ENCODE data around the gene RTN4RL1. TPM values are rescaled to one million over a fixed set of nuclear protein-coding genes. Genes with fewer than 3 reads are reported as not detected.
A peak's percentile ranks its signal among the peaks of the same experiment; 100 is the strongest.

Gene RTN4RL1
- total and polyA plus RNA-seq, 2 of the 13 experiments (the other 11 are each of a cell fraction or from before 2014, with no cell fraction given), result 0.01 TPM; not detected in 1

DNA sequence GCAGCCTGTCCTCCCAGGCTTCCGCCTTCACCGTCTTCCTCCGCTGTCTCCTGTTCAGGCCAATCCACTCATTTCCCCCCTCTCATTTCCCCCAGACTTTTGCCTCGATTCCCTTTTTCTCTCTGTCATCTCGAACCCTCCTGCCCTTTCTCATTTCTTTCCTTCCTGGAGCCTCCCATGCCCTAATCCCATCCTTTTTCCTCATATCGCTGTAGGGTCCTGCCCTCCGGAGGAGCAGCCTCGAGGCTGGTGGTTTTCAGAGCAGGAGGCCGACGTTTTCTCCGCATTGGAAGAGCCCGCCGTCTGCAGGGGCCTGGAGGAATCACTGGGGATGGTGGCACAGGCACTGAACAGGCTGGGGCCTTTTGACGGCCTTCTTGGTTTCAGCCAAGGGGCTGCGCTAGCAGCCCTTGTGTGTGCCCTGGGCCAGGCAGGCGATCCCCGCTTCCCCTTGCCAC lies 17.3 kb upstream of the RTN4RL1 start (continued):
- peak; percentile 49; the same call in 1 of the 2 replicates for TF ChIP-seq ZFX (CRISPR knock-in tag; IDR thresholded peaks at IDR 0.05; ENCODE audit: low read depth)
- TF ChIP-seq, protein P1, sequence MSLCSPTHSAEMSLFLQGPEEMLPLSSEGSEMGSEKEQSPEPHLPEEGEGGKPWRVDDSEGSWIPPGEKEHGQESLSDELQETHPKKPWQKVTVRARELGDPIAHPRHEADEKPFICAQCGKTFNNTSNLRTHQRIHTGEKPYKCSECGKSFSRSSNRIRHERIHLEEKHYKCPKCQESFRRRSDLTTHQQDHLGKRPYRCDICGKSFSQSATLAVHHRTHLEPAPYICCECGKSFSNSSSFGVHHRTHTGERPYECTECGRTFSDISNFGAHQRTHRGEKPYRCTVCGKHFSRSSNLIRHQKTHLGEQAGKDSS (CRISPR knock-in tag; IDR thresholded peaks at IDR 0.05; ENCODE audit: borderline replicate concordance, low read depth), result peak; percentile 44; the same call in 1 of the 2 replicates
- TF ChIP-seq, protein P2, sequence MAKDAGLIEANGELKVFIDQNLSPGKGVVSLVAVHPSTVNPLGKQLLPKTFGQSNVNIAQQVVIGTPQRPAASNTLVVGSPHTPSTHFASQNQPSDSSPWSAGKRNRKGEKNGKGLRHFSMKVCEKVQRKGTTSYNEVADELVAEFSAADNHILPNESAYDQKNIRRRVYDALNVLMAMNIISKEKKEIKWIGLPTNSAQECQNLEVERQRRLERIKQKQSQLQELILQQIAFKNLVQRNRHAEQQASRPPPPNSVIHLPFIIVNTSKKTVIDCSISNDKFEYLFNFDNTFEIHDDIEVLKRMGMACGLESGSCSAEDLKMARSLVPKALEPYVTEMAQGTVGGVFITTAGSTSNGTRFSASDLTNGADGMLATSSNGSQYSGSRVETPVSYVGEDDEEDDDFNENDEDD (CRISPR knock-in tag; IDR thresholded peaks at IDR 0.05; ENCODE audit: borderline replicate concordance), result no peak
- no peak for TF ChIP-seq REL (CRISPR knock-in tag; conservative IDR thresholded peaks at IDR 0.05)
- TF ChIP-seq STAG1 (CRISPR knock-in tag; IDR thresholded peaks at IDR 0.05), result peak; percentile 40
- TF ChIP-seq, protein P3, sequence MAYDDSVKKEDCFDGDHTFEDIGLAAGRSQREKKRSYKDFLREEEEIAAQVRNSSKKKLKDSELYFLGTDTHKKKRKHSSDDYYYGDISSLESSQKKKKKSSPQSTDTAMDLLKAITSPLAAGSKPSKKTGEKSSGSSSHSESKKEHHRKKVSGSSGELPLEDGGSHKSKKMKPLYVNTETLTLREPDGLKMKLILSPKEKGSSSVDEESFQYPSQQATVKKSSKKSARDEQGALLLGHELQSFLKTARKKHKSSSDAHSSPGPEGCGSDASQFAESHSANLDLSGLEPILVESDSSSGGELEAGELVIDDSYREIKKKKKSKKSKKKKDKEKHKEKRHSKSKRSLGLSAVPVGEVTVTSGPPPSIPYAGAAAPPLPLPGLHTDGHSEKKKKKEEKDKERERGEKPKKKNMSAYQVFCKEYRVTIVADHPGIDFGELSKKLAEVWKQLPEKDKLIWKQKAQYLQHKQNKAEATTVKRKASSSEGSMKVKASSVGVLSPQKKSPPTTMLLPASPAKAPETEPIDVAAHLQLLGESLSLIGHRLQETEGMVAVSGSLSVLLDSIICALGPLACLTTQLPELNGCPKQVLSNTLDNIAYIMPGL (CRISPR knock-in tag; IDR thresholded peaks at IDR 0.05; ENCODE audit: borderline replicate concordance in 1 of 2, low read depth in 1 of 2), result peak in 1 of 2 experiments; percentile 17; a peak in 2 of 4 replicates
- no peak for TF ChIP-seq BHLHE40 (IDR thresholded peaks at IDR 0.05; ENCODE audit: low read length)
- 0 out of 2 replicates have a peak, but pooled peaks have one; percentile 11 for TF ChIP-seq ZNF510 (CRISPR knock-in tag; IDR thresholded peaks at IDR 0.05; ENCODE audit: low read depth)
- 0 out of 2 replicates have a peak, but pooled peaks have one; percentile 10 for TF ChIP-seq GTF3A (CRISPR knock-in tag; conservative IDR thresholded peaks at IDR 0.05)
- no peak for TF ChIP-seq PAF1 (CRISPR knock-in tag; IDR thresholded peaks at IDR 0.05)
- TF ChIP-seq, protein P4, sequence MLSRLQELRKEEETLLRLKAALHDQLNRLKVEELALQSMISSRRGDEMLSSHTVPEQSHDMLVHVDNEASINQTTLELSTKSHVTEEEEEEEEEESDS (CRISPR knock-in tag; IDR thresholded peaks at IDR 0.05; ENCODE audit: borderline replicate concordance), result no peak
- peak; percentile 38 for TF ChIP-seq XRCC5 (optimal IDR thresholded peaks at IDR 0.05; ENCODE audit: low read length)
- TF ChIP-seq ERF (CRISPR knock-in tag; IDR thresholded peaks at IDR 0.05), result 0 out of 2 replicates have a peak, but pooled peaks have one; percentile 0
- TF ChIP-seq, protein P5, sequence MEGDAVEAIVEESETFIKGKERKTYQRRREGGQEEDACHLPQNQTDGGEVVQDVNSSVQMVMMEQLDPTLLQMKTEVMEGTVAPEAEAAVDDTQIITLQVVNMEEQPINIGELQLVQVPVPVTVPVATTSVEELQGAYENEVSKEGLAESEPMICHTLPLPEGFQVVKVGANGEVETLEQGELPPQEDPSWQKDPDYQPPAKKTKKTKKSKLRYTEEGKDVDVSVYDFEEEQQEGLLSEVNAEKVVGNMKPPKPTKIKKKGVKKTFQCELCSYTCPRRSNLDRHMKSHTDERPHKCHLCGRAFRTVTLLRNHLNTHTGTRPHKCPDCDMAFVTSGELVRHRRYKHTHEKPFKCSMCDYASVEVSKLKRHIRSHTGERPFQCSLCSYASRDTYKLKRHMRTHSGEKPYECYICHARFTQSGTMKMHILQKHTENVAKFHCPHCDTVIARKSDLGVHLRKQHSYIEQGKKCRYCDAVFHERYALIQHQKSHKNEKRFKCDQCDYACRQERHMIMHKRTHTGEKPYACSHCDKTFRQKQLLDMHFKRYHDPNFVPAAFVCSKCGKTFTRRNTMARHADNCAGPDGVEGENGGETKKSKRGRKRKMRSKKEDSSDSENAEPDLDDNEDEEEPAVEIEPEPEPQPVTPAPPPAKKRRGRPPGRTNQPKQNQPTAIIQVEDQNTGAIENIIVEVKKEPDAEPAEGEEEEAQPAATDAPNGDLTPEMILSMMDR (CRISPR knock-in tag; IDR thresholded peaks at IDR 0.05), result 0 out of 2 replicates have a peak, but pooled peaks have one; percentile 26

Measured in HepG2 (cell line).